Hematopoietic multipotent progenitor cell (in vitro differentiated cells): ENCODE data around the gene C3orf52. TPM values are rescaled to one million over a fixed set of nuclear protein-coding genes. Genes with fewer than 3 reads are reported as not detected.
A peak's percentile ranks its signal among the peaks of the same experiment; 100 is the strongest.

ENCODE experiments used
- DNase-seq, 3 donors: peaks; one replicate each; pipeline ENCODE4 v3.0.0-alpha.2; 2011 to 2015; ENCODE audit warnings: low read depth in 2 of 3, low spot score in 2 of 3
- total RNA-seq: library from RNA; depleted of rRNA; stranded (reverse); fragments of >200 nt; gene quantifications from one replicate; pipeline ENCODE4 v1.2.3, GENCODE V29; 2012

C3orf52 gene
- total RNA-seq, 1 donor = 0.27 TPM

- DNase-seq = no peak
Observed at GRCh38 chr3:112084980-112085705, 1.0 kb upstream of the C3orf52 start.

DNA sequence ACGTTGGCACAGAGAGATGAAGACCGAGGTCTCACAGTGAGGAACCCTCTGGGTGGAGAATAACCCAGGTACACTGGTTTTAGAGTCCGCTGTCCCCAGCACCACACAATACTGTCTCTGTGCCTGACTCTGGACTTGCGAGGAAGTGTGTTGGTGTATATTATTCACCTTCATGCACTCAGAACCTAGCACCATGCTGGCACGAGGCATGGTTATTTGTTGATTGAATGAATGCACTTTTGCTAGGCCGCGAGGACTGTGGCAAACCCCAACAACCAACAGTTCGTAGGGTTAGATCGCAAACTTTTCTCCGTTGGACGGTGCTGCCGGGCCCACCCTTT is 484 bp upstream of the C3orf52 start:
- no peak for DNase-seq

- DNase-seq = no peak
Observed at GRCh38 chr3:112086875-112087524, 811 bp downstream of the C3orf52 start.

- DNase-seq = no peak
Observed at GRCh38 chr3:112087746-112088145, 1.6 kb downstream of the C3orf52 start.

GRCh38 chr3:112088944-112089343 is 2.8 kb downstream of the C3orf52 start:
- DNase-seq = no peak

- peak in 1 of 3 donors; percentile 21 for DNase-seq
Observed at GRCh38 chr3:112089956-112090886, 4.0 kb downstream of the C3orf52 start.

DNA sequence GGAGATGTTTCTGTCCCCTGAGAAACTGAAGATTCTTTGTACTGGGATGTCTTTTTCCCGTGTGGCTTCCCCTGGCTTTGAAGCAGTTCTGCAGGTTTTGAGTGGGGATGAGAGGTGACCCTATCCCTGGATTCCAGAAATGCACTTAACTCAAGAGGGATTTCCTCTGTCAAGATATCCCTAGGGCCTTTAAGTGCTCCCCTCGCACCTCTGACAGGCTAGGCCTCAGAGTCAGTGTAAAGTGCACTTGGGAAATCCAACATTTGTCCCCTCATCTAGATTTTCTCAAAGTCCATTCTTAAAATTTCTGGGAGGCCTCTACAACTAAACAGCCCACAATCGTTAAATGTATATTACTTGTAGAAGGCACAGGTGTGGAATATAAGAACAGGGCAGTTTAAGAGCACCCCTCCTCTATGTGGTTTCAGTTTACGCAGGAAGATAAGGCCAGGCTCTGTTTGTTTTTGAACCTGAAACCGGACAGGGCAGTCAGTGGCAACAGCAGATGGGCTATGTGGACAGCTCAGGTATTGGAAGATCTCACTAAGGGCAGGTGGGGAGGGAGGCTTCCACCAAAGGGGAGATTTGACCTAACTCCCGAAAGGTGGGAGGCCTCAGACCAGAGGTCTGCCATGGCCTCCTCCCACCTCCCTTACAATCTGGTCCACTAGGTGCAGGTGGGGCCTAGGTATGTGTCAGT is 4.8 kb downstream of the C3orf52 start:
- DNase-seq = no peak

DNA sequence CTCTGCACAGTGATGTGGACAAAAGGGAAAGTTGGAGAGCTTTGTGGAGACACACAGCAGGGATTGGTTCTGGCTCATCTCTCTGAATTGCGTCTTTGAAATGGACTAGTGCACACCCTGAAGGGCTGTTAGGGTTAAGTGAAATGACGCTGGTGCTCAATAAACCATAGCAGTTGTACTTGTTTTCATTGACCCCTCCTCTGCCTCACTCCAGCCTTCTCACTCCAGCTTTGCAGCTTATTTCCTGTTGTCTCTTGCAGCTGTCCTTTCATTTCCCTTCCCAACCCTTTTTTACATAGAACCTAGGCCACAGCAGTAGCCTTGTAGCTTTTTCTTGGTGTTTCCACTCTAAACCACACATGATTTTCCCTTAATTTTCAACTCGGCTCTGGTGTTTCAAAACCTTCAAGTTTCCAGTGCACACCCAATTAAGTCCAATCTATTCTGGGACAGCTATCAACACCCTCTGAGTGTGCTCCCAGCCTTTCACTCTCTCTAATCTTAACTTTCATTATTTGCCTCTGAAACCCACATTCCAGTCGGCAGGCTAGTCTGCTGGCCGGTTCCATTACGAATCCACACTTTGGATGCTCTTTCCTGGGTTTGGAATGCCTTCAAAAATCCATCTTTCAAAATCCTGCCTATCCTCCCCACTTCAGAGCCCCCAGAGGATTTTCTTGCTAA is 6.4 kb downstream of the C3orf52 start:
- no peak for DNase-seq

DNA sequence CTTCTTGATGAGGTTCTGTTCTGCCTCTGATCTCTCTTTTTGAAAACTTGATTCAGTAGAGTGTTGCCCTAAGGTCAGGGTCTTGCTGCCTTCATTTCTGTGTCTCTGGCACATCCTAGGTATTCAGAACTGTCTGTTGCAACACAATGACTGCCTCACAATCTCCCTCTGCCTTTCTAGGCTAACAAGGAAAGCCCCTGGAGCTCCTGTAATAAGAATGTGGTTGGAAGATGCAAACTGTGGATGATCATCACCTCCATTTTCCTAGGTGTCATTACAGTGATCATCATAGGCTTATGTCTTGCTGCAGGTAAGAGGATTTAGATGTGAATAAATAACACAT is 7.0 kb downstream of the C3orf52 start:
- no peak for DNase-seq

DNA sequence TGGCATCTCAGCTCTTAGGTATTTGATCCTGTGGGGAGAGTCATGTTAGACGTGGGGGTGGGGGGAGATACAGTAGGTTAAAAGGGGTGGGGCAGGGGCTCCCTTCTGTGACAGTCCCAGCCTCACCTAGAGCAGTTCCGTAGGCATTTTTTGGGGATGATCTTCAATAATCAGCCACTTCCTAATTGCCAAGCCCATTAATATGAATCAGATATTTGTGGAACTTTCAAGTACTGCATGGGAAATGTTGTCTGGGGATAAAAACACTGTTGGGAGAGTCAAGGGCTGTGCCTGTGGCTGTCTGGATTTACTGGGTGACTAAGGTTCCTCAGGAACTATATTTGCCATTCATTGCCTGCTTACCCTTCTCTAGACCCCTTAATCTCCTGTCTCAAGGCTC is 9.5 kb downstream of the C3orf52 start:
- no peak for DNase-seq

GRCh38 chr3:112096176-112096575 is 10.0 kb downstream of the C3orf52 start:
- DNase-seq = no peak

GRCh38 chr3:112097378-112097777 is 11.2 kb downstream of the C3orf52 start:
- DNase-seq = peak in 2 of 3 donors; percentile 85 to 91

DNA sequence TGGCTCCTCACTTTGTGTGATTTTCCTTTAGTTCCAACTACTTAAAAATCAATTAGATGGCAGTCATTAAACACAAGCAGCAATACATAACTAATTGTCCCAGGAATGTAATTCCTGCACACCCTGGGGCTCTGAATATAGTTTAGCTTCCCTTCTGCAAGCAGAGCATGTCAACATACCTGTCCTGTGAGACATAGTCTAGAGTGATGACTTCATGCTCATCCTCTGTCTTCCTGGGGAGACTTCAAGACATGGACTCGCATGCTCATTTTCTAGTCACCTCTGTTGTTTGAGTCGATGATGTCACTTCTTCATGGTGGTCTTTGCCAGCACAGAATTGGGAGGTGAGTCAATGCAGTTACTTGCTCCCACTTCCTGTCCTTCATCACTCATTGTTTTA is 15.7 kb downstream of the C3orf52 start:
- DNase-seq = no peak

DNA sequence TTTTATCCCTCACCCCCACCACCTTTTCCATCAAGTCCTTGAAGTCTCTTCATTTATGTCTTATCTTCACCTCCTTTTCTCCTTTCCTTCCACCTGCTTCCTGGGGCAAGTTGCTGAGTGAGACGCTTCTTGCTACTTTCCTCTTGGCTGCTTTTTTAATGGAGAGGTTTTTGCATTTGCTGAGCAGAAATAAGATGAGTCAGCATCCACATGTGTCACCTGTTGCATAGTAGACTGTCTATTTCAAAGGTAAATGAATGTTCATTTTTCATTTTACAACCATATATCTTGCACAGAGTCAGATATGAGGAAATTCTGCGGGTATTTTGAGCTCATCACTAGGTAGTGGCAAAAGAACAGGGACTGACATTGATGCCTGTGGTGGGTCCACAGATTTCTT is 18.6 kb downstream of the C3orf52 start:
- DNase-seq = no peak

DNA sequence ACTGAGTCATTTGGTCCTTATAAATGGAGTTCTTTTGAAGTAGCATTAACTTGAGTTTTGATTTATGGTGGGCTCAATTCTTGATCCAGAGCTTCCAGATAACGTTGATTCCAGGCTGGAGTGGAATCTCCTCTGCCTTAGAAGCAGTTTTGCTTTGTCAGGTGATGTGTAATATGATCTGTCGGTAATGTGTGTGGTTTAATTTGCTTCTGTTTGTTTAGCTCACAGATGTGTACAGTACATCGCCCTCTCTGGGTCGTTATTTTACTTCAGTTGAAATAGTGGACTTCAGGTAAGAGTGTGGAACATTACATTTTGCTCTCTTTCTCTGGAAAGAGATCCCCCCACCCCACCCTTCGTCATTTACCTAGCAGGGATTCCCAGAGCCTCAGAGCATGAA is 23.1 kb downstream of the C3orf52 start:
- no peak for DNase-seq

- DNase-seq = peak; percentile 28 to 85 (median 71)
Observed at GRCh38 chr3:112111785-112112402, 25.7 kb downstream of the C3orf52 start.

DNA sequence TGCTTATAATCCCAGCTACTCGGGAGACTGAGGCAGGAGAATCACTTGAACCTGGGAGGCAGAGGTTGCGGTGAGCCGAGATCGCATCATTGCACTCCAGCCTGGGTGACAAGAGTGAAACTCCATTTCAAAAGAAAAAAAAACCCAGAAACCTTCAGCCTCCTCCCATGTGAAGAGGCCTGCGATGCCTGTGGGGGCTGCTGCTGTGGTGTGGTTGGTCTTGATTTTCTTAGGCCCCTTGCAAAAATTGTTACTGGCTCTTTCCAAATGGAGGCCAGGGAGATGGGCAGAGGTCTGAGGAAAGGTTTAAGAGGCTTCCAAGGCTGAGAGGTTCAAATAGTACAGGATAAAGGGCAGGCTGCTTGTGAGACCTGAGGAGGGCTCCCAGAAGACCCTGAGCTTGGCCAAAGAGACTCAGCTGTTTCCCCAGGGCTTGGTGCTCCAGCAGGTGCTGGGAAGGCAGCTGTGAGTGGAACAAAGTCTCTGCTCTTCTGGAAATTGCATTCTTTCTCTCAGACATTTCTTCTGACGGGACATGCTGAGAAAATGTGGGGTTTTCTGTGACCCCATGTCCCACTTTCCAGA is 28.5 kb downstream of the C3orf52 start:
- no peak for DNase-seq

- no peak for DNase-seq
Observed at GRCh38 chr3:112115161-112115739, 29.1 kb downstream of the C3orf52 start.

GRCh38 chr3:112115806-112116383 is 29.7 kb downstream of the C3orf52 start:
- DNase-seq = no peak
